ENCODE results near the gene TSKS.

Gene TSKS

GRCh38 chr19:49713236-49713845 is 49.8 kb downstream of the TSKS start:
- DNase-seq, result no peak

GRCh38 chr19:49712397-49712859 is 50.7 kb downstream of the TSKS start:
- DNase-seq, result no peak

- no peak for DNase-seq
These were observed 52.6 kb downstream of the TSKS start for GRCh38 chr19:49710372-49710951.

- no peak for DNase-seq
These were observed 57.2 kb downstream of the TSKS start for GRCh38 chr19:49705919-49706318.

- DNase-seq, result no peak
These were observed 58.0 kb downstream of the TSKS start for GRCh38 chr19:49704888-49705642.

- DNase-seq, result no peak
These were observed 61.8 kb downstream of the TSKS start for GRCh38 chr19:49701271-49701786.

- no peak for DNase-seq
These were observed 62.5 kb downstream of the TSKS start for GRCh38 chr19:49700563-49700962.

GRCh38 chr19:49699364-49699763 is 63.7 kb downstream of the TSKS start:
- no peak for DNase-seq

- DNase-seq, result no peak
These were observed 66.2 kb downstream of the TSKS start for GRCh38 chr19:49696865-49697264.

- no peak for DNase-seq
These were observed 67.0 kb downstream of the TSKS start for GRCh38 chr19:49696115-49696514.

- no peak for DNase-seq
These were observed 71.0 kb downstream of the TSKS start for GRCh38 chr19:49692147-49692506.

GRCh38 chr19:49691243-49692146 is 71.6 kb downstream of the TSKS start:
- DNase-seq, result peak in 1 of 5 experiments; percentile 49

- DNase-seq, result peak in 3 of 5 experiments; percentile 39 to 62 (median 58)
These were observed 72.4 kb downstream of the TSKS start, which contains the start of gene CPT1C for GRCh38 chr19:49690656-49691242. CPT1C (plus strand) TSS chr19:49691116; CDS start chr19:49692253, 1,137 bp downstream.

- DNase-seq, result no peak
These were observed 72.9 kb downstream of the TSKS start for GRCh38 chr19:49690079-49690655.
